Myometrial cell (primary cell): ENCODE data around the gene GALM. TPM values are rescaled to one million over a fixed set of nuclear protein-coding genes. Genes with fewer than 3 reads are reported as not detected.

Source experiments
- total RNA-seq: library from RNA; depleted of rRNA; stranded (reverse); fragments of >200 nt; gene quantifications from 2 replicates; pipeline ENCODE4 v1.2.3, GENCODE V29; 2015

GALM gene
- 7.4 and 14.4 TPM in 2 replicates for total RNA-seq

DNA sequence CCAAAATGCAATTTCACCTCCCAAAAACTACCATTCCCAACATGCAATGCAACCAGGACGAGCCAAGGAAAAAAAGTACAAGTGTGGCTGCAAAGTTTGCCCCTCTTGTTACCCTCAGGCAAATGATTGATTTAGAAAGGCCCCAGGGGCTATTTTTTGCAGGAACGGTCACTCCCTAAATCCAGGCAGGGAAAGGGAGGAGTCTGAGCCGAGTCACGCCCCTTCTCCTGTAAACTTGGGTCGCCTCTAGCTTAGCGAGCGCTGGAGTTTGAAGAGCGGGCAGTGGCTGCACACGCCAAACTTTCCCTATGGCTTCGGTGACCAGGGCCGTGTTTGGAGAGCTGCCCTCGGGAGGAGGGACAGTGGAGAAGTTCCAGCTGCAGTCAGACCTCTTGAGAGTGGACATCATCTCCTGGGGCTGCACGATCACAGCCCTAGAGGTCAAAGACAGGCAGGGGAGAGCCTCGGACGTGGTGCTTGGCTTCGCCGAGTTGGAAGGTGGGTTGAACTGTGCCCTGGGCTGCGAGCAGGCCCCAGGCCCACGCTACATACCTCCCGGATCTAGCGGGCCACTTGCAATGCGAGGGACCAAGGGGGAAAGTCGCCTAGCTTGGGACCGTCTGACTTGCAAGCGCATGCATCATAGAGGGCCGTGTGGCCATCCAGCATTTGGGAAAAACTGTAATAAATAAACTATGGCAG is at the start of gene GALM:
GALM (plus strand) TSS at position 261 of the 702 bp plus-strand sequence; CDS start at position 309, 48 bp downstream.

GRCh38 chr2:38750891-38751595 is 85.1 kb downstream of the GALM start, which contains the start of gene SRSF7:
Gene SRSF7 (minus strand): TSS chr2:38751361. CDS start chr2:38751256, 105 bp downstream.

Other genes starting within 250 kb of the GALM start
- 38.6 and 48.0 TPM in 2 replicates for gene HNRNPLL, start 63.2 kb upstream of the GALM start, total RNA-seq
- gene SRSF7, start 85.2 kb downstream of the GALM start, total RNA-seq, result 94.0 and 114 TPM in 2 replicates
- gene GEMIN6, start 112.1 kb downstream of the GALM start, total RNA-seq, result 15.0 and 21.1 TPM in 2 replicates
- 11.0 and 19.3 TPM in 2 replicates for gene DHX57, start 209.8 kb downstream of the GALM start, total RNA-seq
- 25.7 and 29.8 TPM in 2 replicates for gene MORN2, start 209.9 kb downstream of the GALM start, total RNA-seq
- under 0.01 TPM in 1 of 2 replicates, not detected in the other for gene ARHGEF33, start 223.8 kb downstream of the GALM start, total RNA-seq